GM04504 (cell line): ENCODE results near the gene CYS1.
A peak's percentile ranks its signal among the peaks of the same experiment; 100 is the strongest.
"Not testable (repeated sequence)": the region's sequence is repeated elsewhere in the genome, so short reads cannot be mapped to it uniquely, and the experiment has no call there.

ENCODE experiments used
- DNase-seq: peaks from one replicate; pipeline ENCODE4 v3.0.0-alpha.2; 2012; ENCODE audit warnings: low read depth

The CYS1 gene

GRCh38 chr2:10012963-10013461 is 67.2 kb downstream of the CYS1 start:
- DNase-seq = no peak

GRCh38 chr2:10012366-10012962 is 67.7 kb downstream of the CYS1 start:
- DNase-seq = not testable (repeated sequence)

DNA sequence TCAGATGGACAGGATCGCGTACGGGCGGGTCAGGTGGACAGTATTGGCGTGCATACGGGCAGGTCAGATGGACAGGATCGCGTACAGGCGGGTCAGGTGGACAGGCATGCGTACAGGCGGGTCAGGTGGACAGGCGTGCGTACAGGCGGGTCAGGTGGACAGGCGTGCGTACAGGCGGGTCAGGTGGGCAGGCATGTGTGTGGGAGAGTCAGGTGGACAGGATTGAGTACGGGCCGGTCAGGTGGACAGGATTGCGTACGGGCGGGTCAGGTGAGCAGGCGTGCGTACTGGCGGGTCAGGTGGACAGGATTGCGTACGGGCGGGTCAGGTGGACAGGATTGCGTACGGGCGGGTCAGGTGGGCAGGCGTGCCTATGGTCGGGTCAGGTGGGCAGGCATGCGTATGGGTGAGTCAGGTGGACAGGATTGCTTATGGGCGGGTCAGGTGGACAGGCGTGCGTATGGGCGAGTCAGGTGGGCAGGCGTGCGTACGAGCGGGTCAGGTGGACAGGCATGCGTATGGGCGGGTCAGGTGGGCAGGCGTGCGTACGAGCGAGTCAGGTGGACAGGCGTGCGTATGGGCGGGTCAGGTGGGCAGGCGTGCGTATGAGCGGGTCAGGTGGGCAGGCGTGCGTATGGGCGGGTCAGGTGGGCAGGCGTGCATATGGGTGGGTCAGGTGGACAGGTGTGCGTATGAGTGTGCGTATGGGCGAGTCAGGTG is 68.4 kb downstream of the CYS1 start:
- not testable (repeated sequence) for DNase-seq

GRCh38 chr2:10010861-10011605 is 69.2 kb downstream of the CYS1 start:
- not testable (repeated sequence) for DNase-seq

DNA sequence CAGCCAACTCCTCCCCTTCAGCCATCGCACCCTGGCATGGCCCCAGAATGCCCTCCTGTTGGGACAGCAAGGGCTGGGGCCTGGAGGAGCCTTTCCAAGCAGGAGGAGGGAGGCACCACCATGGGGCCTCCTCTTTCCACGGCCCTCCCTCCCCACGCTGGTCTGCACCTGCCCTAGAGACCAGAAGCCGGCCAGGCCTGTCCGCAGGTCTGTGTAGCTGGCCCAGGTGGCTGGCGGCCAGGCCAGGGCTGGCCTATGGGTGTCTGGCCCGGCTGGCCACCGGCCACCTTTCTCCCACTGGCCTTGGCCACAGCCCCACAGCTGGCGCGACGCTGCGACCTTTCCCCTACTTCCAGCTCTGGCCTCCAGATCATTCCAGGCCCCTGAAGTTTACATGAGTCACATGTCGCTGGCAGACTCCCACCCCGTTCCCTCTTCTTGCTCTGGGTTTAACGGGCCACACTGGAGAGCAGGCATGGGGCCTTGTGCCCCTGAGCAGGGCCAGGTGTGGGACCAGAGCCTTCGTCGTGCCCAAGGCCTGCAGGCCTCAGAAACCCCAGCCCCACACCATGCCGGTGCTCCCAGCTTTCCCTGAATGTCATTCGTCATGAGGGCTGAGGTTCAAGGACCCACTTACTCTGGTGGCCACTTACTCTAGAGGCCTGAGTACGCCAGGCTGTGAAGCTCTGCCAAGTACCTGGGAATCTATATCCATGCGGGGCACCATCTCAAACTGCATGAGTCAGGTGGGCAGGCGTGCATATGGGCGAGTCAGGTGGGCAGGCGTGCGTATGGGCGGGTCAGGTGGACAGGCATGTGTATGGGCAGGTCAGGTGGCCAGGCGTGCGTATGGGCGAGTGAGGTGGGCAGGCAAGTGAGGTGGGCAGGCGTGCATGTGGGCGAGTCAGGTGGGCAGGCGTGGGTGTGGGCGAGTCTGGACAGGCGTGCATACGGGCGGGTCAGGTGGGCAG is 70.1 kb downstream of the CYS1 start:
- DNase-seq = peak; percentile 65

DNA sequence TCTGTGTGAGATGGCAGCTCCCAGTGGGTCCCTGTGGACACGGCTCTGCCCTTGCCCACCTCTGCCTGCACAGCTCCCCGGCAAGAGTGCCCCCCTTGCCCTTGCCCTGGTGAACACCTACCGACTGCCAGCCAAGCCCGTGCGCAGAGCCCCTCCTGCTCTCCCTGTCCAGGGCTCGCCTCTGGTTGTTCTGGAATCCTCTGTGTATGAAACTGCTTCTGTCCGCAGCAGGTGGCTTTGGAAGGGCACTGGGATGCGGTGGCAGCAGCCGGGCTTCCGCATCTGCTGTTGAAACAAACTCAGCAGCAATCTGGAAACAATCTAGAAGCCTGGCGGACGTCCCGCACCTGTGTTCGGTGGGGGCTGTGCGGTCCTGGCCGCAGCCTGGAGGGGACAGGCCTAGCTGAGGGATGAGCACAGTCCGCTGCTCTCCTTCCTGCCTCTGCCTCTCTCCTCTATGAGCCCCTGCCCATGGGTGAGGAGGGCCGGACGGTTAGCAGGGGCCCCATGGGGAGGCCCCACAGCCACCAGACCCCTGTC is 70.9 kb downstream of the CYS1 start:
- DNase-seq = no peak

DNA sequence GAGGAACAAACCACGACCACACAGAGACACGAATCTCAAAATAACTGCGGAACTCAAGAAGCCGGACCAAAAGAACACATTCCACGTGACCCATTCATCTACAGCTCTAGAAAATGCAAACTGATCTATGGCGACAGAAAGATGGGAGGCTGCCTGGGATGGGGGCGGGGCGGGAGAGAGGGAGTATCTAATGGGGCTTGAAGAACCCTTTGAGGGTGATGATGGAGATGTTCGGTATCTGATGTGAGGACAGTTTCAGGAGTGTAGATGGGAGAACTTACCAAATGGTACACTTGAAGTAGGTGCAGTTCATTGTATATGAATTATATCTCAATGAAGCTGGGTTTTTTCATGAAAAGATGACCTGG is 71.4 kb downstream of the CYS1 start:
- DNase-seq = no peak

GRCh38 chr2:10007921-10008808 is 72.0 kb downstream of the CYS1 start:
- DNase-seq = no peak

DNA sequence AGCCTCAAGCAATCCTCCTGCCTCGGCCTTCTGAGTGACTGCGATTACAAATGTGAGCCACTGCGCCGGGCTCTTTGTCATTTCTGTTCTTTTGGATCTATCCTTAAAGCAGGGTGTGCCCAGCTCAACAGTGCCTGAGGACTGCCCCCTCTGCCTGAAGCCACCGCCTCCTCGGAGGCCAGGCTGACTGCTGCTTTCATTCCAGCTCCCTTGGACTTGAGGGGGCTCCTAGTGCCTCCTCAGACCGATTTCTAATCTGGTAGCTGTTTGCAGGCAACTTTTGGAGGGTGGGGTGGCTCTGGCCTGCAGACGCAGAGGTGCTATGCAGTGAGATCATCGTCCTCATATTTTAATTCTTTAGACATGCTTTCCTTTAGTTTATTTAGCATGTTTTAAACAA is 72.8 kb downstream of the CYS1 start:
- no peak for DNase-seq
